Measurements from ENCODE around the gene CRY2. TPM values are rescaled to one million over a fixed set of nuclear protein-coding genes. Genes with fewer than 3 reads are reported as not detected.

Gene CRY2
- total RNA-seq, 1 donor from 2014 or later: 68.3 TPM

GRCh38 chr11:45920531-45921477 is 73.5 kb downstream of the CRY2 start:
- ATAC-seq (ENCODE audit: poor library complexity) (no peak), DNase-seq (peak; percentile 25)
- intact Hi-C loops (cut with DNase I): no loop called here

- DNase-seq (peak; percentile 39), ATAC-seq (ENCODE audit: poor library complexity) (no peak)
- intact Hi-C loops (cut with DNase I): no loop called here
These were observed 74.5 kb downstream of the CRY2 start for GRCh38 chr11:45921561-45922424.

GRCh38 chr11:45922425-45923082 is 75.3 kb downstream of the CRY2 start, which contains the start of gene LARGE2:
Gene LARGE2 (plus strand): TSS chr11:45922656. CDS start chr11:45922883, 227 bp downstream.
- DNase-seq (peak; percentile 35), ATAC-seq (ENCODE audit: poor library complexity) (no peak)
- intact Hi-C loops (cut with DNase I): no loop called here

GRCh38 chr11:45924036-45924915 is 77.0 kb downstream of the CRY2 start:
- intact Hi-C loops (cut with DNase I): no loop called here
- DNase-seq (peak; percentile 24), ATAC-seq (ENCODE audit: poor library complexity) (no peak)

- DNase-seq (no peak), ATAC-seq (ENCODE audit: poor library complexity) (no peak)
- intact Hi-C loops (cut with DNase I): no loop called here
These were observed 77.7 kb downstream of the CRY2 start for GRCh38 chr11:45924927-45925326.

- ATAC-seq (ENCODE audit: poor library complexity) (no peak), DNase-seq (peak; percentile 19)
- intact Hi-C loops (cut with DNase I): no loop called here
These were observed 78.3 kb downstream of the CRY2 start for GRCh38 chr11:45925550-45925949.

- ATAC-seq (ENCODE audit: poor library complexity) (no peak), DNase-seq (peak; percentile 35)
- intact Hi-C loops (cut with DNase I): no loop called here
These were observed 78.7 kb downstream of the CRY2 start for GRCh38 chr11:45926001-45926401.

GRCh38 chr11:45926536-45927331 is 79.5 kb downstream of the CRY2 start:
- intact Hi-C loops (cut with DNase I): no loop called here
- no peak for ATAC-seq (ENCODE audit: poor library complexity)
- peak; percentile 24 for DNase-seq

- peak; percentile 38 for DNase-seq
- ATAC-seq (ENCODE audit: poor library complexity): no peak
- intact Hi-C loops (cut with DNase I): no loop called here
These were observed 80.0 kb downstream of the CRY2 start for GRCh38 chr11:45927332-45927683.

GRCh38 chr11:45927684-45928413 is 80.6 kb downstream of the CRY2 start:
- intact Hi-C loops (cut with DNase I): no loop called here
- DNase-seq (peak; percentile 34), ATAC-seq (ENCODE audit: poor library complexity) (no peak)

- peak; percentile 24 for DNase-seq
- intact Hi-C loops (cut with DNase I): no loop called here
- ATAC-seq (ENCODE audit: poor library complexity): no peak
These were observed 81.4 kb downstream of the CRY2 start for GRCh38 chr11:45928535-45929215.

- intact Hi-C loops (cut with DNase I): no loop called here
- ATAC-seq (ENCODE audit: poor library complexity) (no peak), DNase-seq (no peak)
These were observed 82.3 kb downstream of the CRY2 start for GRCh38 chr11:45929486-45930030.

GRCh38 chr11:45930031-45930794 is 82.9 kb downstream of the CRY2 start:
- intact Hi-C loops (cut with DNase I): no loop called here
- DNase-seq (peak; percentile 71), ATAC-seq (ENCODE audit: poor library complexity) (peak; percentile 84)

- intact Hi-C loops (cut with DNase I): no loop called here
- DNase-seq (no peak), ATAC-seq (ENCODE audit: poor library complexity) (no peak)
These were observed 83.8 kb downstream of the CRY2 start for GRCh38 chr11:45930951-45931570.

- intact Hi-C loops (cut with DNase I): no loop called here
- DNase-seq: no peak
- no peak for ATAC-seq (ENCODE audit: poor library complexity)
These were observed 84.5 kb downstream of the CRY2 start for GRCh38 chr11:45931739-45932138.
